Activated T-cell treated with anti-CD3 and anti-CD28 coated beads, Interleukin-2, amount 50 U/mL, for 48 hours (primary cell): ENCODE measurements around the gene SLC38A10.
"Not testable (repeated sequence)": the region's sequence is repeated elsewhere in the genome, so short reads cannot be mapped to it uniquely, and the experiment has no call there.

Experiments used
- DNase-seq, 2 experiments: peaks; one replicate each; pipeline ENCODE4 v3.0.0-alpha.2; 2020

SLC38A10 gene

GRCh38 chr17:81310949-81311550, 15.9 kb upstream of the SLC38A10 start:
- DNase-seq, result no peak

- DNase-seq, result no peak
Measured at GRCh38 chr17:81309859-81310839, 15.0 kb upstream of the SLC38A10 start.

GRCh38 chr17:81309140-81309858, 14.2 kb upstream of the SLC38A10 start:
- DNase-seq, result peak; percentile 60 to 61

GRCh38 chr17:81308784-81309139, 13.7 kb upstream of the SLC38A10 start:
- not testable (repeated sequence) for DNase-seq

DNA sequence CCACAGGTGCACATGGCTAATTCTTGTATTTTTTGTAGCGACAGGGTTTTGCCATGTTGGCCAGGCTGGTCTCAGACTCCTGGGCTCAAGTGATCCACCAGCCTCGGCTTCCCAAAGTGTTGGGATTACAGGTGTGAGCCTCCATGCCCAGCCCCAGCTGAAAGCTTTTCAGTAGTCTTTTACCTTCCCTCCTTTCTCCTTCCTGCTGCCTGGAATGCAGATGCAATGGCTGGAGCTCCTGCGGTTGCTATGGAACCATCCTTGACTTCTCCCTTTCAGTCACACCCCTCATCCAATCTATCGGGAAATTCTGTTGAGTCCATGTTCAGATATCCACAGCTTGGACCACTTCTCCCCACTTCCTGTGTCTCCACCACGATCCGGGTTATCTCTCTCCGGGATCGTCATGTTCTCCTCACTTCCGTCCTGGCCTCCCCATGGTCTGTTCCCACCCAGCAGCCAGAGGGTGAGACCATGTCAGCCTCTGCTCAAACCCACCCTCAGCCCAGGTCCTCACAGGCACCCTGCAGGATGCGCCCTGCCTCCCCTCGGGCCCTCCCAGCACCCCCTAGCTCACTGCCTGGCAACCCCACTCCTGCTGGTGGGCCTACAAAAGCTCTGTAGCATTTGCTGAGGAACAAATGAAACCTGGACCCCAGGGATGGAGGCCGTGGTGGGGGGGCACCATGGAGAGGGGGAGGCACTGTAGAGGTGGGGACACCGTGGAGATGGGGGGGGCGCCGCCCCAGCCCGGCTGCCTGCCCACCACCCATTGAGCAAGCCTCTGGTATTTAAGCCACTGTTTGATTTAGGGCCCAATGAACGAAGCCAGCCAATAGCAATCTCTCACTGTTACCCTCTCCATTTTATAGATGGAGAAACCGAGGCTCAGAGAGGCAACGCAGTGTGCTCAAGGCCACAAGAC, 12.8 kb upstream of the SLC38A10 start:
- no peak for DNase-seq

GRCh38 chr17:81306898-81307510, 11.9 kb upstream of the SLC38A10 start:
- no peak for DNase-seq

- no peak for DNase-seq
Measured at GRCh38 chr17:81306491-81306890, 11.4 kb upstream of the SLC38A10 start.

GRCh38 chr17:81305051-81305630, 10.0 kb upstream of the SLC38A10 start:
- no peak for DNase-seq

GRCh38 chr17:81304196-81305015, 9.3 kb upstream of the SLC38A10 start:
- DNase-seq, result no peak

DNA sequence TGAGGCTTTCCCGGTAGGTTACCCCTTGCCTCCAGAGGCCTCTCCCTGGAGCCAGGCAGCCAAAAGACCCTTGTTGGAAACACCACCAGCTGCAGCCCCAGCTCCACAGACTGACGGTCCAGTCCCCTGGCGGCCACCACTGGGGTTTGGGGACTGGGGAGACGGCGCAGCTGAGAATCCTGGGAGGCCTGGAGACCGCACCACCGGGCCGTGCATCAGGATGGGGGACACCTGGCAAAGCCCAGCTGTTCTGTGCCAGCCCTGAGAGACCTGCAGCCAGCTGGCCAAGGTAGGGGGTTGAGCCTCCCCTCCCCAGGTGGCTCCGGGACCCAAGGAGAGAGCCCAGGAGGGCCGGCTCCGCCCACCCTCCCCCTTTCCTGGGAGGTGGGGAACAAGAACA, 8.3 kb upstream of the SLC38A10 start:
- DNase-seq, result no peak

- no peak for DNase-seq
Measured at GRCh38 chr17:81302861-81303333, 7.8 kb upstream of the SLC38A10 start.

GRCh38 chr17:81302324-81302723, 7.2 kb upstream of the SLC38A10 start:
- no peak for DNase-seq

DNA sequence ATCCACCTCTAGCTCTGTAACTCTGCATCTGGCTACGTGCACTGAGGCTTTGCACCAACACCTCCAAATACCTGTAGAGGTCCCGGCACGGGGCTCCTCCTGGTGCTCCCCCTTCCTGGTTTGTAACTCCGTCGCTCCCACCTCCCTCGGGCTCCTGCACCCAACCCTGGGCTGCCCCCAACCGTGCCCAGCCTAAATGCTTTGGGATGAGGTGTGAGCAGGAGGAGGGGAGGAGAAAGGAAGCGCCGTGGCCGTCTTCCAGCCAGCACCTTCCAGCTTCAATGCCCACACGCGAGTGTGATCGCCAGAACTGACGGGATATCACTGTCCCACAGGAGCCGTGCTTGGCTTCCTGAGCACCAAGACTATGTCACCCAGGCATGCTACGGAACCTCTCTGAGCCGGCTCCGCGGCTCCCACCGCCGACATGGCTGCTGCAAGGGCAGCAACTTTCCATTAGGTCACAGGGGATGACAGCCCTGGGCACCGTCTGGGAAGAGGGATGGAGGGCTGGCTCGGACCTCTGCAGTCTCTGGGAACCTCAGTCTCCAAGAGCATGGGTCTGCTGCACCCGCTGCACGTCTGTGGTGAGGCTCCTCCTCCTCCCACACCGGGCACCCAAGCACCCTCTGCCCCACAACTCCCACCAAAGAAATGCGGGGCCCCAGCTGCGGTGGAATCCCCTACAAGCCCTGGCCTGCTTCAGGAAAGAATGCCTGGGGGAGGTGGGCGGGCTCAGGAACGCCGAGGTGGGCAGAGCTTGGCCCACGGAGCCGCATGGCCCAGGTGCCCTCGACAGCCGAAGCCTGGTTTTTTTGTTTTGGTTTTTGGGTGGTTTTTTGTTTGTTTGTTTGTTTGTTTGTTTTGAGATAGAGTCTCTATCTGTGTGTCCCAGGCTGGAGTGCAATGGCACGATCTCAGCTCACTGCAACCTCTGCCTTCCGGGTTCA, 6.4 kb upstream of the SLC38A10 start:
- no peak for DNase-seq

DNA sequence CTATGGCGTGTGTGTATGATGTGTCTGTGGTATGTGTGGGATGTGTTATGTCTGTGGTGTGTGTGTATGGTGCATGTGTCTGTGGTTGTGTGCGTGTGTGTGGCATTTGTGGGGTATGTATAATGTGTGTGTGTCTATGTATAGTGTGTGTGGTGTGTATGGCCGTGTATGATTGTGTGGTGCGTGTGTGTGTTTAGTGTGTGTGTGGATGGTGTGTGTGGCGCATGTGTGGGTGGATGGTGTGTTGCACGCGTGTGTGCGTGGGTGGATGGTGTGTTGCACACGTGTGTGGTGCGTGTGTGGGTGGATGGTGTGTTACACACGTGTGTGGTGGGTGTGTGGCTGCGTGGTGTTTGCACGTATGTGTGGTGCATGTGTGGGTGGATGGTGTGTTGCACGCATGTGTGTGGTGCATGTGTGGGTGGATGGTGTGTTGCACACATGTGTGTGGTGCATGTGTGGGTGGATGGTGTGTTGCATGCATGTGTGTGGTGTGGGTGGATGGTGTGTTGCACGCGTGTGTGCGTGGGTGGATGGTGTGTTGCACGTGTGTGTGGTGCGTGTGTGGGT, 5.6 kb upstream of the SLC38A10 start:
- no peak for DNase-seq

DNA sequence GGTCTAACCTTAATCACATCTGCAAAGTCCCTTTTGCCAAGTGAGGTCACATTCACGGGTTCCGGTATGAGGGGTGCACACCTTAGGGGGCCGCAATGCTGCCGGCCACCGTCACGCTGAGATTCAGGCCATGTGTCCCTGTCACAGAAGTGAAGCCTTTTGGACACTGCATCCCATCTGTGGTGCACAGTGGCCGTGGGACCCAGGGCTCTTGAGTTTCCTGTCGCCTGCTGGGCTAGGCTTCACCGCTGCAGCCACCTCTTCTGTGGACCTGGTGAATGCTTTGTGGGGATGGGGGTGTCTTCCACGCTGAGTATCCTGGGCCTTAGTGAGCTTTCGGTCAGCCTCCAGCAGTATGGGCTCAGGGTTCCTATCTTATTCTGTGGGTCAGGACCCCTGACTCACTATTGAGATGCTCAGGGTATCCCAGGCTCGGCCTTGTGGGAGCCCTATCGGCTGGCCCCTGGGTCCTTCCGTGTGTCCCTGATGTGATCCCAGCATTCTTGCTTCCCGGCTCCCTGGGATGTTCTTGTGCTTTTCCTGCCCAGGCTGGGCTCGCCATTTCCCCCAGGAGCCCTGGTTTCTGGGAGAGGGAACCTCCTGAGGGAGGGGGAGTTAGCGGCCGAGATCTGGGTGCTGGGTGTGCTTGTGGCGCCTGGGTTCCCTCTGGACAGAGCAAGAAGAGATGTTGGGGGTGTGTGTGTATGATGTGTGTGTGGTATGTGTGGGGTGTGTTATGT, 4.9 kb upstream of the SLC38A10 start:
- DNase-seq, result no peak

DNA sequence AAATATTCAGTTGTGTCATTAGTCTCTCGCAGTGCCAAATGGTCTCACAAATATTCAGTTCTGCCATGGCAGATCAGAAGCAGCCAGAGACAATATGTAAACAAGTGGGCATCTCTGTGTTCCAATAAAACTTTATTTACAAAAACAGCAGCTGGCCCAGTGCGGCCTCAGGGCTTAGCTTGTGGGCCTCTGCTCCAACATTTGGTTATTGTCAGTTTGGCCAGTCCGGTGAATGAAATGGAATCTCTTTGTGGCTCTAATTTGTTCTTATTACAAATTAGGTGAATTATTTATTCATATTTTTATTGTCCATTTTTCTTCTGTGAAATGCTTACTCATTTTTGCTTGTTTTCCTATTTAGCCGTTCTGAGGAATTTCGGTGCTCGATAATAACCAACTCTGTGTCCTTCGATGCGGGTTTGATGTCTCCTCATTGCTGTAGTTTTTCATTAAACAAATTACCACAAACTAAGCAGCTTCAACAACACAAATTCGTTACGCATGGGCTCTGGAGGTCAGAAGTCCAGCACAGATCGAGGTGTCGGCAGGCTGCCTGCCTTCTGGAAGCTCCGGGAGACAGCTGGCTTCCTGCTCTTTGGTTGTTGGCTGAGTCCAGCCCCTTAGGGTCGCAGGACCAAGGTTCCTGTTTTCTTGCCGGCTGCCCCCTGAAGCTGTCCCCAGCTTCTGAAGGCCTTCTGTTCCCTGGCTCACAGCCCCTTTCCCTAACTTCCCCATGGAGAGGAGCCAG, 4.1 kb upstream of the SLC38A10 start:
- DNase-seq, result no peak

- no peak for DNase-seq
Measured at GRCh38 chr17:81298325-81298990, 3.4 kb upstream of the SLC38A10 start.
